Esophagus muscularis mucosa (tissue), 4 donors: Measurements from ENCODE around the gene CAMSAP1. TPM values are rescaled to one million over a fixed set of nuclear protein-coding genes. Genes with fewer than 3 reads are reported as not detected.

Source experiments
- DNase-seq: peaks from one replicate; pipeline ENCODE4 v3.0.0-alpha.2; 2017; ENCODE audit errors: extremely low spot score
- H3K27ac ChIP-seq, 4 donors: fragments of 200-600 bp; sonication (generic); replicated peaks in 1 of 4; 1 replicate in 3 of 4; 2 replicates in 1 of 4; pipeline ENCODE4 v1.5.1; 2016 to 2019; ENCODE audit warnings: mild to moderate bottlenecking in 1 of 4
- H3K27me3 ChIP-seq, 4 donors: fragments of 200-600 bp; sonication (generic); one replicate each; pipeline versions ENCODE4 v1.5.1 to v1.6.0; 2016 to 2019
- H3K36me3 ChIP-seq, 4 donors: fragments of 200-600 bp; sonication (generic); one replicate each; pipeline ENCODE4 v1.5.1; 2016 to 2019
- H3K4me1 ChIP-seq, 4 donors: fragments of 200-600 bp; sonication (generic); one replicate each; pipeline ENCODE4 v1.5.1; 2016 to 2019
- H3K4me3 ChIP-seq, 4 donors: fragments of 200-600 bp; sonication (generic); 1 replicate in 2 of 4; 2 replicates in 2 of 4; pipeline ENCODE4 v1.5.1; 2016 to 2019; ENCODE audit warnings: mild to moderate bottlenecking in 4 of 4, moderate library complexity in 1 of 4
- H3K9me3 ChIP-seq, 4 donors: fragments of 200-600 bp; sonication (generic); 1 replicate in 3 of 4; 2 replicates in 1 of 4; pipeline ENCODE4 v1.5.1; 2016 to 2019
- EP300 ChIP-seq: sonication (generic); formaldehyde crosslinking; IDR thresholded peaks from one replicate; pipeline ENCODE4 v1.6.1; 2017; ENCODE audit warnings: antibody characterized with exemption
- POLR2A ChIP-seq: fragments of 450-650 bp; IDR thresholded peaks from one replicate; pipeline ENCODE4 v1.6.1; 2017; ENCODE audit warnings: antibody characterized with exemption, moderate library complexity, mild to moderate bottlenecking, low read depth
- POLR2AphosphoS5 ChIP-seq, 2 donors: sonication (generic); formaldehyde crosslinking; IDR thresholded peaks; one replicate each; pipeline ENCODE4 v1.6.1; 2017; ENCODE audit warnings: antibody characterized with exemption in 2 of 2
- WGBS: methylation state at CpG from one replicate; pipeline ENCODE4 v1.1.5; 2018; 5-methylcytosine and 5-hydroxymethylcytosine counted together
- intact Hi-C: fragments of 100-400 bp; cut with DNase I; formaldehyde crosslinking; loops from one replicate; pipeline ENCODE4 v1.15.1; 2023
- total RNA-seq, 4 donors: library from RNA; depleted of rRNA; stranded (reverse); fragments of >200 nt; gene quantifications; one replicate each; pipeline versions ENCODE4 v1.1.0 to v1.2.1, GENCODE V29; 2016
- TF ChIP-seq, protein P1 (sequence below), 3 experiments: fragments of 200-600 bp in 2 of 3; fragments of 450-650 bp in 1 of 3; sonication (generic) in 2 of 3; IDR thresholded peaks; one replicate each; pipeline ENCODE4 v1.5.1; 2017 to 2019; ENCODE audit warnings: antibody characterized with exemption in 3 of 3, mild to moderate bottlenecking in 2 of 3, moderate library complexity in 1 of 3

CAMSAP1 gene
- total RNA-seq, 4 donors from 2014 or later, result 21.0 to 52.7 (median 30.5) TPM

DNA sequence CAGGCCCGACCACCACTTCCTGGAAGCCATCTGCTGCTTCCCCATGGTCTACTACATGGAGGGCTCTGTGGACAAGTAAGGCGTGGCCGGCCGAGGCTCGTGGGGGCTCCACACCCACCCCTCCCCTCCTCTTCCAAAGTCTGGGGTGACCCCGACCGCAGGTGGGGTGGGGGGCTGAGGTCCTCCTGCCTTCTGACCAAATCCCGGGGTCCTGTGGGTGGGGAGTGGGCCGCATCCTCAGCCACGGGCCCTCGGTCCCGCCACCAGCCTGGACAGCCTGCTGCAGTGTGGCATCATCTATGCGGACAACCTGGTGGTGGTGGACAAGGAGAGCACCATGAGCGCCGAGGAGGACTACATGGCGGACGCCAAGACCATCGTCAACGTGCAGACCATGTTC, 128.9 kb downstream of the CAMSAP1 start:
- Histone ChIP-seq H3K27ac (no peak overlapping the region), H3K4me1 (no peaks in the 10 kb centered on the region), H3K36me3 (no peaks in the 10 kb centered on the region), H3K4me3 (no peak overlapping the region), H3K27me3 (peaks cover 0 to 57% (median 0%) of the 10 kb centered on the region in 4 donors), H3K9me3 (no peaks in the 10 kb centered on the region)
- TF ChIP-seq EP300 (no peak), POLR2AphosphoS5 (IDR thresholded peaks at IDR 0.05) (no peak), POLR2A (no peak)
- TF ChIP-seq, protein P1, sequence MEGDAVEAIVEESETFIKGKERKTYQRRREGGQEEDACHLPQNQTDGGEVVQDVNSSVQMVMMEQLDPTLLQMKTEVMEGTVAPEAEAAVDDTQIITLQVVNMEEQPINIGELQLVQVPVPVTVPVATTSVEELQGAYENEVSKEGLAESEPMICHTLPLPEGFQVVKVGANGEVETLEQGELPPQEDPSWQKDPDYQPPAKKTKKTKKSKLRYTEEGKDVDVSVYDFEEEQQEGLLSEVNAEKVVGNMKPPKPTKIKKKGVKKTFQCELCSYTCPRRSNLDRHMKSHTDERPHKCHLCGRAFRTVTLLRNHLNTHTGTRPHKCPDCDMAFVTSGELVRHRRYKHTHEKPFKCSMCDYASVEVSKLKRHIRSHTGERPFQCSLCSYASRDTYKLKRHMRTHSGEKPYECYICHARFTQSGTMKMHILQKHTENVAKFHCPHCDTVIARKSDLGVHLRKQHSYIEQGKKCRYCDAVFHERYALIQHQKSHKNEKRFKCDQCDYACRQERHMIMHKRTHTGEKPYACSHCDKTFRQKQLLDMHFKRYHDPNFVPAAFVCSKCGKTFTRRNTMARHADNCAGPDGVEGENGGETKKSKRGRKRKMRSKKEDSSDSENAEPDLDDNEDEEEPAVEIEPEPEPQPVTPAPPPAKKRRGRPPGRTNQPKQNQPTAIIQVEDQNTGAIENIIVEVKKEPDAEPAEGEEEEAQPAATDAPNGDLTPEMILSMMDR (IDR thresholded peaks at IDR 0.05), result no peak
- DNase-seq, result no peak
- WGBS, result 88% methylated on average over 11 of the region's 19 CpGs
- intact Hi-C loops, result no loop called here

DNA sequence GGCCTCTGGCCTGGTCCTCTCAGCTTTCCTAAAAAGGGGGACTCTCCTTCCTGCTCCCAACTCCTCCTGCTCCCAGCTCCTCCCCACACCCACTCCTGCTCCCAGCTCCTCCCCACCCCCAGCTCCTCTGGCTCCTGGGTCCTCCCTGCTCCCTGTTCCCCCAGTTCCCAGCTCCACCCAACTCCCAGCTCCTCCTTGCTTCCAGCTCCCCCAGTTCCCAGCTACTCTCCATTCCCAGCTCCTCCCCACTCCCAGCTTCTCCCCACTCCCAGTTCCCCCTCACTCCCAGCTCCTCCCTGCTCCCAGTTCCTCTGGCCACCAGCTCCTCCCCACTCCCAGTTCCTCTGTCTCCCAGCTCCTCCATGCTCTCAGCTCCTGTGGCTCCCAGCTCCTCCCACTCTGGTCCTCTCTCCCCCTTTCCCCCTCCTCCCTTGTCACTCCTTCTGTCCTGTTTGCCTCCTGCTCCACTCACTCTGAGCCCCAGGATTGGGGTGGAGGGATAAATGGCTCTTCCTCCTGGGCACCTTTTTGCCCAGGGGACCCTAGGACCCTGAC, 129.6 kb downstream of the CAMSAP1 start:
- H3K9me3 ChIP-seq, result no peaks in the 10 kb centered on the region
- no peak overlapping the region for H3K4me3 ChIP-seq
- H3K4me1 ChIP-seq, result no peaks in the 10 kb centered on the region
- no peak for DNase-seq
- no peak overlapping the region for H3K27ac ChIP-seq
- no peaks in the 10 kb centered on the region for H3K36me3 ChIP-seq
- H3K27me3 ChIP-seq, result peaks cover 0 to 57% (median 3%) of the 10 kb centered on the region in 4 donors
- TF ChIP-seq, protein P1 (IDR thresholded peaks at IDR 0.05), result no peak
- TF ChIP-seq POLR2A, result no peak
- no peak for TF ChIP-seq POLR2AphosphoS5 (IDR thresholded peaks at IDR 0.05)
- TF ChIP-seq EP300, result no peak
- intact Hi-C loops, result no loop called here

DNA sequence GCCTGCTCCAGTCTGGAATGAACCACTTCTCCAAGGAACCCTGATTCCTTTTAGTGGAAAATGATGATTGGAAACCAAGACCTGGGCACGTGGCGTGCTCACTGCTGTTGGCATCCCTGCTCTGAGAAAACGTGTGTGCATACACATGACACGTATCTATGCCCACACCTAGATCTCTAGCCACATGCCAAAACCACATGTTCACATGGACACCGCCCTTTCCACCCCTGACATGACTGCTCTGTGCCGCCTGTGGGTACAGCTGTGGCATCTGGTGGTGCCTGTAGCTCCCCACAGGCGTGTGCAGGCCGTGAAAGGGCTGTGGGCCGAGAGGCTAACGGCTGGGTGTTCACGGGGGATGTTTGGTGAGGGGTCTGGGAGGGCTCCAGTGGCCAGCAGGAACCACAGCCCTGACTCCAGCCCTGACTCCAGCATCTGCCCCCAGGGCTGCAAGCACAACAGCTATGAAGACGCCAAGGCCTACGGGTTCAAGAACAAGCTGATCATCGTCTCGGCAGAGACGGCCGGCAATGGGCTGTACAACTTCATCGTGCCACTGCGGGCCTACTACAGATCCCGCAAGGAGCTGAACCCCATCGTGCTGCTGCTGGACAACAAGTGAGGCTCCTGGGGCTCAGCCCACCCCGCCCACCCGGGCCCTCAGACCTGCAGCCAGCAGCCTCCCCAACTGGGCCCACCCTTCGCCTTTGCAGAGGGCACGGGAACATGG, 130.3 kb downstream of the CAMSAP1 start:
- no peak for TF ChIP-seq POLR2A
- Histone ChIP-seq H3K27ac (no peak overlapping the region), H3K36me3 (no peaks in the 10 kb centered on the region), H3K27me3 (peaks cover 0 to 59% (median 5%) of the 10 kb centered on the region in 4 donors), H3K9me3 (no peaks in the 10 kb centered on the region), H3K4me3 (no peak overlapping the region), H3K4me1 (no peaks in the 10 kb centered on the region)
- 85% methylated on average over 22 of the region's 25 CpGs for WGBS
- DNase-seq, result no peak
- intact Hi-C loops, result no loop called here

DNA sequence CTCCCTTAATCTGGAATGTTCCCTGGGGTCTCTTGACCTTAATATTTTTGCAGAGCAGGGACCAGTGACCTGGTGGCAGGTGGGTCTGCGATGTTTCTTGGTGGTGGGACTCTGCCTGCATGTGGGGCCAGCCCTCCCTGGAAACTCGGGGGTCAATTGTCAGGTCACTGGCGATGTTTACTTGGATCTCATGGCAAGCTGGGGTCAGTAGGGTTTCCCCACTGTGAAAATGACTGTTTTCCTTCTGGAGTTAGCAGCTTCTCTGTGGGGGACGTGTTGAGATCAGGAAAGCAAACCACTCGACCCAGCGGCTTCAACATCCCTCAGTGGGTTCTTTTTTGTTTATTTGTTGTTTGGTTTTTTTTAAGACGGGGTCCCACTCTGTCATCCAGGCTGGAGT, 131.4 kb downstream of the CAMSAP1 start:
- H3K4me3 ChIP-seq, result no peak overlapping the region
- H3K9me3 ChIP-seq, result no peaks in the 10 kb centered on the region
- no peak for DNase-seq
- WGBS, result 50% methylated on average over 7 of the region's 7 CpGs
- TF ChIP-seq EP300, result no peak
- TF ChIP-seq, protein P1 (IDR thresholded peaks at IDR 0.05), result no peak
- no peak for TF ChIP-seq POLR2A
- TF ChIP-seq POLR2AphosphoS5 (IDR thresholded peaks at IDR 0.05), result no peak
- H3K4me1 ChIP-seq, result no peaks in the 10 kb centered on the region
- H3K27me3 ChIP-seq, result peaks cover 0 to 68% (median 5%) of the 10 kb centered on the region in 4 donors
- H3K36me3 ChIP-seq, result no peaks in the 10 kb centered on the region
- H3K27ac ChIP-seq, result no peak overlapping the region
- intact Hi-C loops, result no loop called here

DNA sequence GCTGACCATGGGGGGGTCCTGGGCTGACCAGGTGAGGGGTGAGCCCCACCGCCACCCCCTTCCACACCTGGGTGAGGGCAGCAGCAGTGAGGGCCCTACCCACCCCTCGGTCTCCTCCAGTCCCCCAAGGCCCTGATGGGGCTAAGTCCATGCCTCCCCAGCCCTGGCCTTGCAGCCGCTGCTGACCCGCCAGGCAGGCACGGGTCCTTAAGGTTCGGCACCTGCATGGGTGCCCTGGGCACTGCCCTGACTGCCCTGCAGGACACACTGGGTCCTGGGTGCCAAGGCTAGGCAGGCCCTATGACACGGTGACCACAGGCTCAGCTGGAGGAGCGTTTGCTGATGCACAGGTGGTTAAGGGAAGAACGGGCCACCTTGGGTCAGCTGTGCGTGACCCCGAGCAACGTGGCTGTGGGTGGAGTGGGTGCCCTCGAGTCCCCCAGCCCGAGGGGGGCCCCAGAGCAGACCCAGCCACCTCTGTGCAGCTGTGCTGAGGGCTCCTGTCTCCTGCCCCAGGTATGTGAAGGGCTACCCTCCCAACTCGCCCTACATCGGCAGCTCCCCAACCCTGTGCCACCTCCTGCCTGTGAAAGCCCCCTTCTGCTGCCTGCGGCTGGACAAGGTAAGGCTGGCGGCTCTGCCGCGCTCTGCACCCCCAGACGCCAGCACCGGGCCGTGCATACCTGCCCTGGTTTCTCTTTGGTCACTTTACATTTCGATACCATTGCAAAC, 132.4 kb downstream of the CAMSAP1 start:
- intact Hi-C loops, result no loop called here
- Histone ChIP-seq H3K4me1 (no peaks in the 10 kb centered on the region), H3K27ac (no peak overlapping the region), H3K27me3 (peaks cover 0 to 71% (median 5%) of the 10 kb centered on the region in 4 donors), H3K9me3 (no peaks in the 10 kb centered on the region), H3K36me3 (no peaks in the 10 kb centered on the region), H3K4me3 (no peak overlapping the region)
- no peak for DNase-seq
- WGBS, result 77% methylated on average over 20 of the region's 24 CpGs
- TF ChIP-seq, protein P1 (IDR thresholded peaks at IDR 0.05), result no peak
- TF ChIP-seq POLR2A (no peak), EP300 (no peak), POLR2AphosphoS5 (IDR thresholded peaks at IDR 0.05) (no peak)
